ENCODE measurements around the gene CIROP. TPM values are rescaled to one million over a fixed set of nuclear protein-coding genes. Genes with fewer than 3 reads are reported as not detected.

The CIROP gene
- total RNA-seq, 1 experiment from 2014 or later, result 0.11 TPM

DNA sequence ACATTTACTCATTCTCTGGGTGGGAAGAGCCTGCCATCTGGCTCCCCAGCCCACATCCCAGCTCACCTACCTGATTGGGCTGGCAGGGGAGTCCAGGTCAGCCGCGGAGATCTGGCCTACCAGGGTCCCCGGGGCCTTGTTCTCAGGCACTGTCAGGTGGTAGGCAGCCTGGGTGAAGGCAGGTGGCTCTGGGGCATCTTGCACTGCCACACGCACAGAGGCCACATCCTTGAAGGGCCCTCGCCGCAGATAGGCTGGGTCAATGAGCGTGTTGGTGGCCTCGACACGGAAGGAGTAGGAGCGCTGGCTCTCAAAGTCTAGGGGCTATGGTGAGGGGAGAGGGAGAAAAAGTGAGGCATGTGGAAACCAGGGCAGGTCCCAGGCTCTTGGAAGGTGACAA lies 51.4 kb downstream of the CIROP start:
- ChIA-PET CTCF (interaction anchor here (1.0 to 8.8 kb wide), 5 partner anchors 15 to 123 kb away, joined by 3 to 224 read pairs (median 67); no protein-coding TSS in a partner anchor), POLR2A (interaction anchor here (0.7 to 0.9 kb wide), 2 partner anchors 18 to 97 kb away, joined by 3 read pairs; partner anchors contain the start of gene HAUS4)
- no peaks in the 10 kb centered on the region for H3K9me3 Mint-ChIP-seq
- peaks cover 5% of the 10 kb centered on the region; the same call in 1 of the 2 replicates for H3K27me3 Mint-ChIP-seq (ENCODE audit: low read depth)
- ATAC-seq, result no peak
- H3K27ac Mint-ChIP-seq, result no peak overlapping the region; the same call in 1 of the 2 replicates
- H3K4me1 Mint-ChIP-seq, result peaks cover 16% of the 10 kb centered on the region
- TF ChIP-seq CREM (CRISPR knock-in tag; IDR thresholded peaks at IDR 0.05) (no peak), EMX1 (CRISPR knock-in tag; IDR thresholded peaks at IDR 0.05) (no peak), SOX15 (CRISPR knock-in tag; IDR thresholded peaks at IDR 0.05) (no peak), ELF4 (CRISPR knock-in tag; IDR thresholded peaks at IDR 0.05; ENCODE audit: low read depth) (no peak), SMAD4 (CRISPR knock-in tag; IDR thresholded peaks at IDR 0.05) (no peak), NFYB (CRISPR knock-in tag; conservative IDR thresholded peaks at IDR 0.05; ENCODE audit: low read depth) (no peak), TEAD4 (CRISPR knock-in tag; IDR thresholded peaks at IDR 0.05) (no peak)
- TF ChIP-seq, protein P1, sequence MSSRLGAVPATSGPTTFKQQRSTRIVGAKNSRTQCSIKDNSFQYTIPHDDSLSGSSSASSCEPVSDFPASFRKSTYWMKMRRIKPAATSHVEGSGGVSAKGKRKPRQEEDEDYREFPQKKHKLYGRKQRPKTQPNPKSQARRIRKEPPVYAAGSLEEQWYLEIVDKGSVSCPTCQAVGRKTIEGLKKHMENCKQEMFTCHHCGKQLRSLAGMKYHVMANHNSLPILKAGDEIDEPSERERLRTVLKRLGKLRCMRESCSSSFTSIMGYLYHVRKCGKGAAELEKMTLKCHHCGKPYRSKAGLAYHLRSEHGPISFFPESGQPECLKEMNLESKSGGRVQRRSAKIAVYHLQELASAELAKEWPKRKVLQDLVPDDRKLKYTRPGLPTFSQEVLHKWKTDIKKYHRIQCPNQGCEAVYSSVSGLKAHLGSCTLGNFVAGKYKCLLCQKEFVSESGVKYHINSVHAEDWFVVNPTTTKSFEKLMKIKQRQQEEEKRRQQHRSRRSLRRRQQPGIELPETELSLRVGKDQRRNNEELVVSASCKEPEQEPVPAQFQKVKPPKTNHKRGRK (CRISPR knock-in tag; IDR thresholded peaks at IDR 0.05; ENCODE audit: borderline replicate concordance), result no peak
- TF ChIP-seq, protein P2, sequence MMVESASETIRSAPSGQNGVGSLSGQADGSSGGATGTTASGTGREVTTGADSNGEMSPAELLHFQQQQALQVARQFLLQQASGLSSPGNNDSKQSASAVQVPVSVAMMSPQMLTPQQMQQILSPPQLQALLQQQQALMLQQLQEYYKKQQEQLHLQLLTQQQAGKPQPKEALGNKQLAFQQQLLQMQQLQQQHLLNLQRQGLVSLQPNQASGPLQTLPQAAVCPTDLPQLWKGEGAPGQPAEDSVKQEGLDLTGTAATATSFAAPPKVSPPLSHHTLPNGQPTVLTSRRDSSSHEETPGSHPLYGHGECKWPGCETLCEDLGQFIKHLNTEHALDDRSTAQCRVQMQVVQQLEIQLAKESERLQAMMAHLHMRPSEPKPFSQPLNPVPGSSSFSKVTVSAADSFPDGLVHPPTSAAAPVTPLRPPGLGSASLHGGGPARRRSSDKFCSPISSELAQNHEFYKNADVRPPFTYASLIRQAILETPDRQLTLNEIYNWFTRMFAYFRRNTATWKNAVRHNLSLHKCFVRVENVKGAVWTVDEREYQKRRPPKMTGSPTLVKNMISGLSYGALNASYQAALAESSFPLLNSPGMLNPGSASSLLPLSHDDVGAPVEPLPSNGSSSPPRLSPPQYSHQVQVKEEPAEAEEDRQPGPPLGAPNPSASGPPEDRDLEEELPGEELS (CRISPR knock-in tag; IDR thresholded peaks at IDR 0.05), result no peak
- TF ChIP-seq, protein P3, sequence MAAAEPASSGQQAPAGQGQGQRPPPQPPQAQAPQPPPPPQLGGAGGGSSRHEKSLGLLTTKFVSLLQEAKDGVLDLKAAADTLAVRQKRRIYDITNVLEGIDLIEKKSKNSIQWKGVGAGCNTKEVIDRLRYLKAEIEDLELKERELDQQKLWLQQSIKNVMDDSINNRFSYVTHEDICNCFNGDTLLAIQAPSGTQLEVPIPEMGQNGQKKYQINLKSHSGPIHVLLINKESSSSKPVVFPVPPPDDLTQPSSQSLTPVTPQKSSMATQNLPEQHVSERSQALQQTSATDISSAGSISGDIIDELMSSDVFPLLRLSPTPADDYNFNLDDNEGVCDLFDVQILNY (CRISPR knock-in tag; IDR thresholded peaks at IDR 0.05), result no peak
- H3K36me3 Mint-ChIP-seq, result peaks cover 3% of the 10 kb centered on the region; the same call in 1 of the 2 replicates
- no peak for DNase-seq (ENCODE audit: low spot score)
- H3K4me3 Mint-ChIP-seq, result no peak overlapping the region

DNA sequence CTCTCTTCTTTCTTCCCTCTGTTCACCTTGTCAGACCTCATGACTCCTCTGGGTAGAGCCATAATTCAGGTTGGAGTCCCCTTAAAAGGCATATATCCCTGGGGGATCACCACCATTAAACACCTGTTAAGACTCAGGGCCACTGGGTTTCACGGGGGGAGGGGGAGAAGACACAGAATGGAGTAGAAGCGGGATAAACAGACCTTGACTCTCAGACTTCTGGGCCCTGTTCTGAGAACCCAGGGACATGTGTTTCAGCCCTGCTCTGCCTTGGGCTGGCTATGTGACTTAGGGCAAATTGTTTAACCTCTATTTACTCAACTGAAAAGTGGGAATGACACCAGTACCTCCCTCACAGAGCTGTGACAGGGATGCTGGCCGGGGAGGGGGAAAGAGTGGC lies 52.1 kb downstream of the CIROP start:
- ChIA-PET CTCF (interaction anchor here (0.8 to 8.8 kb wide), 20 partner anchors 8 to 123 kb away, joined by 3 to 224 read pairs (median 7); partner anchors contain the start of genes AJUBA, PRMT5, PSMB11 and PSMB5), POLR2A (interaction anchor here (1.1 kb wide), 2 partner anchors 38 to 58 kb away, joined by 3 read pairs; no protein-coding TSS in a partner anchor)
- no peak for DNase-seq (ENCODE audit: low spot score)
- Mint-ChIP-seq H3K27ac (no peak overlapping the region), H3K27me3 (ENCODE audit: low read depth) (peaks cover 5% of the 10 kb centered on the region; the same call in 1 of the 2 replicates), H3K36me3 (peaks cover 3% of the 10 kb centered on the region; the same call in 1 of the 2 replicates), H3K9me3 (no peaks in the 10 kb centered on the region), H3K4me3 (no peak overlapping the region), H3K4me1 (peaks cover 14% of the 10 kb centered on the region)
- TF ChIP-seq NR3C1 (CRISPR knock-in tag; conservative IDR thresholded peaks at IDR 0.05; ENCODE audit: low read depth), result no peak
- TF ChIP-seq, protein P4, sequence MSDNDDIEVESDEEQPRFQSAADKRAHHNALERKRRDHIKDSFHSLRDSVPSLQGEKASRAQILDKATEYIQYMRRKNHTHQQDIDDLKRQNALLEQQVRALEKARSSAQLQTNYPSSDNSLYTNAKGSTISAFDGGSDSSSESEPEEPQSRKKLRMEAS (CRISPR knock-in tag; IDR thresholded peaks at IDR 0.05), result no peak
- no peak for ATAC-seq

DNA sequence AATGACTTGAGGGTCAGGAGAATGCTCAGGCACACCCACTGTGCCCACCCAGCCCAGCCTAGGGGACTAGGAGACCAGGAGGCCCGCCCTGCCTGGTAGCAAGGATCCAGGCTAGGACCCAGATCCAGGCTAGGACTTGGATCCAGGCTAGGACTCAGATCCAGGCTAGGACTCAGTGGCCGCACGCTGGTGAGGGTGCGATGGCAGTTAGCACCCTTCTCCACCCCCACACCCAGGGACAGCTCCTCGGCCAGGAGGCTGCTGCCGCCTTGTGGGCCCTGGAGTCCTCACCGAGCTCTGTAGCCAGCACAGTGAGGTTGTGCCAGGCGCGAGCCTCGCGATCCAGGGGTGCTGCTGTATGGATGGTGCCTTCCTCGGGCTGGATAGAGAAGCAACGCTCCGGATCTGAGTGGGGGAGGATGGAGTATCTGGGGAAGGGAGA lies 52.6 kb downstream of the CIROP start:
- Mint-ChIP-seq H3K9me3 (no peaks in the 10 kb centered on the region), H3K27ac (no peak overlapping the region), H3K4me3 (no peak overlapping the region), H3K4me1 (peaks cover 15% of the 10 kb centered on the region), H3K36me3 (peaks cover 6% of the 10 kb centered on the region), H3K27me3 (ENCODE audit: low read depth) (peaks cover 5% of the 10 kb centered on the region; the same call in 1 of the 2 replicates)
- ATAC-seq, result peak; percentile 55
- POLR2A ChIA-PET, result interaction anchor here (0.5 to 1.1 kb wide), 4 partner anchors 17 to 75 kb away, joined by 3 to 4 read pairs (median 3); no protein-coding TSS in a partner anchor
- DNase-seq (ENCODE audit: low spot score), result peak; percentile 68
- CTCF ChIA-PET, result interaction anchor here (0.6 to 3.9 kb wide), 22 partner anchors 9 to 122 kb away, joined by 3 to 76 read pairs (median 6); partner anchors contain the start of genes AJUBA, PRMT5, PSMB11 and PSMB5
- TF ChIP-seq, protein P5, sequence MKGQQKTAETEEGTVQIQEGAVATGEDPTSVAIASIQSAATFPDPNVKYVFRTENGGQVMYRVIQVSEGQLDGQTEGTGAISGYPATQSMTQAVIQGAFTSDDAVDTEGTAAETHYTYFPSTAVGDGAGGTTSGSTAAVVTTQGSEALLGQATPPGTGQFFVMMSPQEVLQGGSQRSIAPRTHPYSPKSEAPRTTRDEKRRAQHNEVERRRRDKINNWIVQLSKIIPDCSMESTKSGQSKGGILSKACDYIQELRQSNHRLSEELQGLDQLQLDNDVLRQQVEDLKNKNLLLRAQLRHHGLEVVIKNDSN (CRISPR knock-in tag; IDR thresholded peaks at IDR 0.05), result no peak
- TF ChIP-seq FOXK1 (CRISPR knock-in tag; IDR thresholded peaks at IDR 0.05) (no peak), HMGA2 (CRISPR knock-in tag; IDR thresholded peaks at IDR 0.05) (no peak), IRF2 (CRISPR knock-in tag; IDR thresholded peaks at IDR 0.05; ENCODE audit: borderline replicate concordance, low read depth) (no peak)
- TF ChIP-seq, protein P6, sequence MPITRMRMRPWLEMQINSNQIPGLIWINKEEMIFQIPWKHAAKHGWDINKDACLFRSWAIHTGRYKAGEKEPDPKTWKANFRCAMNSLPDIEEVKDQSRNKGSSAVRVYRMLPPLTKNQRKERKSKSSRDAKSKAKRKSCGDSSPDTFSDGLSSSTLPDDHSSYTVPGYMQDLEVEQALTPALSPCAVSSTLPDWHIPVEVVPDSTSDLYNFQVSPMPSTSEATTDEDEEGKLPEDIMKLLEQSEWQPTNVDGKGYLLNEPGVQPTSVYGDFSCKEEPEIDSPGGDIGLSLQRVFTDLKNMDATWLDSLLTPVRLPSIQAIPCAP (CRISPR knock-in tag; IDR thresholded peaks at IDR 0.05), result no peak
- TF ChIP-seq, protein P7, sequence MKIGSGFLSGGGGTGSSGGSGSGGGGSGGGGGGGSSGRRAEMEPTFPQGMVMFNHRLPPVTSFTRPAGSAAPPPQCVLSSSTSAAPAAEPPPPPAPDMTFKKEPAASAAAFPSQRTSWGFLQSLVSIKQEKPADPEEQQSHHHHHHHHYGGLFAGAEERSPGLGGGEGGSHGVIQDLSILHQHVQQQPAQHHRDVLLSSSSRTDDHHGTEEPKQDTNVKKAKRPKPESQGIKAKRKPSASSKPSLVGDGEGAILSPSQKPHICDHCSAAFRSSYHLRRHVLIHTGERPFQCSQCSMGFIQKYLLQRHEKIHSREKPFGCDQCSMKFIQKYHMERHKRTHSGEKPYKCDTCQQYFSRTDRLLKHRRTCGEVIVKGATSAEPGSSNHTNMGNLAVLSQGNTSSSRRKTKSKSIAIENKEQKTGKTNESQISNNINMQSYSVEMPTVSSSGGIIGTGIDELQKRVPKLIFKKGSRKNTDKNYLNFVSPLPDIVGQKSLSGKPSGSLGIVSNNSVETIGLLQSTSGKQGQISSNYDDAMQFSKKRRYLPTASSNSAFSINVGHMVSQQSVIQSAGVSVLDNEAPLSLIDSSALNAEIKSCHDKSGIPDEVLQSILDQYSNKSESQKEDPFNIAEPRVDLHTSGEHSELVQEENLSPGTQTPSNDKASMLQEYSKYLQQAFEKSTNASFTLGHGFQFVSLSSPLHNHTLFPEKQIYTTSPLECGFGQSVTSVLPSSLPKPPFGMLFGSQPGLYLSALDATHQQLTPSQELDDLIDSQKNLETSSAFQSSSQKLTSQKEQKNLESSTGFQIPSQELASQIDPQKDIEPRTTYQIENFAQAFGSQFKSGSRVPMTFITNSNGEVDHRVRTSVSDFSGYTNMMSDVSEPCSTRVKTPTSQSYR (CRISPR knock-in tag; IDR thresholded peaks at IDR 0.05), result no peak
- TF ChIP-seq, protein P8, sequence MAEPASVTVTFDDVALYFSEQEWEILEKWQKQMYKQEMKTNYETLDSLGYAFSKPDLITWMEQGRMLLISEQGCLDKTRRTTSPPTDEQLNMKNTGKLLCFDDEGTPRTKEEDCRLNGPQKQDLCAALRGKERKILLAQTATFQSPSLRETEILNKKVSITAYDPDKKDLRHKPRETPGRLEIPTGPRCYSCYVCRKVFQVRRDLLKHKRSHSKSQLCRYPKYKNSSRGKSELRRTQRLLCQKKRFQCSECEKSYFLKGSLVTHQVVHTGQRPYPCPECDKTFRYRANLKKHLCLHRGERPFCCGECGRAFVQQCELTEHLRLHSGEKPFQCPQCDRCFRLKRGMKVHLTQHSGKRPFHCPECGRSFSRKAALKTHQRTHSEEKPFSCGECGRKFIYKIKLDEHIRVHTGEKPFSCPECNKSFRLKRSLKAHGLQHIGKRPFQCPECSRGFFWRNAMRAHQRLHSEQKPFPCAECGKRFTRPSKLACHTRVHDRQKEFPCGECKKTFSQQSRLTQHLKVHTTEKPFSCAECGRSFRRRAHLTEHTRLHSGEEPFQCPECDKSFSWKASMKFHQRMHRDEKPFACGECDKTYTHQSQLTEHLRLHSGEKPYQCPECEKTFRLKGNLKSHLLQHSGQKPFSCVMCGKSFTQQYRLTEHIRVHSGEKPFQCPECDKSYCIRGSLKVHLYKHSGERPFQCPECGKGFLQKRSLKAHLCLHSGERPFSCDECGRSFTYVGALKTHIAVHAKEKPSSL (CRISPR knock-in tag; conservative IDR thresholded peaks at IDR 0.05), result no peak

Measured in WTC11 (cell line).